ENCODE measurements around the gene TCP11.

TCP11 gene

GRCh38 chr6:35141007-35141655 is at the start of gene TCP11:
TCP11 (minus strand) TSS chr6:35141339; CDS start chr6:35140870, 469 bp downstream.
- no peak for DNase-seq

DNA sequence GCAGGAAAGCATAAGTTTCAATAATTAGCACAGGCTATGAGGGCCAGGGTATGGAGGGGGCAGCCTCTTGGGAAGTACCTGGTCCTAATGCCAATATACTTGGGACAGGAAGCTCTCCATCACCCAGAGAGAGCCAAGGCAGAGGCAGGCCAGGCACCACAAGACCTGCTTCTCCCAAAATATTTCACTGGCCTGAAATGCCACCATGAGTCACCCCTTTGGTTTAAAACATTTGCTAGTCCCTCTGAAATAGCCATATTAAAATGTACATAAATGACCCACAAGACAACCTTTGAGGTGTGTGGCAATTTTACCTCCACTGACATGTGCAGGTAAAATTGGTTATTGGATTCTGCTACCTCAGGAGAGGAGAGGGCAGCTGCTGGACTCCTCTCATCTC is 49.2 kb upstream of the TCP11 start:
- DNase-seq, result no peak

GRCh38 chr6:35188886-35189285 is 47.7 kb upstream of the TCP11 start:
- DNase-seq, result no peak

DNA sequence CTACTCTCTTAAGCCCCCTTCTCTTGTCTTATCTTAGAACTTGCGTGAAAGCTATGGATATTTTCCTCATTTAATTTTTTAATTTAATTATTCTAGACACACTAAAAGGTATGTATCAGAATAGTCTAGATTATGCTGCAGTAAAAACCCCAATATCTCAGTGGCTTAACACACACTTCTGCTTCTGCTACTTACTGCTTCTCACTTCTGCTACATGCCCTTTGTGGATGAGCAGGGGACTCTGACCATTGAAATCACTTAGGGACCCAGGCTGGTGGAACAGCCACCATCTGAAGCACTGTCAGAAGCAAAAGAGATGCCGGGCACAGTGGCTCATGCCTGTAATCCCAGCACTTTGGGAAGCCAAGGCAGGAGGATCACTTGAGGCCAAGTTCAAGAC is 45.4 kb upstream of the TCP11 start:
- DNase-seq, result no peak

DNA sequence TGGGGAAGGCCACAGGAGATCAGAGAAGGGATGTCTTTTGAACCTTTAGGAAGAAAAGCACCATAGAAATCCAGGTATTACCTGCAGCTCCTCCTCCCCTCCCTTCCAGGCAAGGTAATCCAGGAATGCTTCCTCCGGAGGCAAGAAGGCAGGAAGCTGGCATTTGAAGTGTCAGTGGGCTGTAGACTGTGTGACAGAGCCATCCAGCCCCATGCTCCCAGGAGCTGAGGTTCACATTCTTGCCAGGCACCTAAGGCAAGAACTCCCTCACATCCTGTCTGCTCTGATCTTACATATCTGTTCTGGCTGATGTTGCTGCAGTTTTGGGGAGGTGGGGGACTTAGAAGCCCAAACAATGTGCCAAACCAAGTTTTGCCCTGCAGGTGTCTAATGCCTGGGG is 44.8 kb upstream of the TCP11 start:
- DNase-seq, result no peak

- DNase-seq, result peak; percentile 11
Observed at GRCh38 chr6:35185302-35185681, 44.2 kb upstream of the TCP11 start.

GRCh38 chr6:35184580-35185301 is 43.6 kb upstream of the TCP11 start:
- no peak for DNase-seq

DNA sequence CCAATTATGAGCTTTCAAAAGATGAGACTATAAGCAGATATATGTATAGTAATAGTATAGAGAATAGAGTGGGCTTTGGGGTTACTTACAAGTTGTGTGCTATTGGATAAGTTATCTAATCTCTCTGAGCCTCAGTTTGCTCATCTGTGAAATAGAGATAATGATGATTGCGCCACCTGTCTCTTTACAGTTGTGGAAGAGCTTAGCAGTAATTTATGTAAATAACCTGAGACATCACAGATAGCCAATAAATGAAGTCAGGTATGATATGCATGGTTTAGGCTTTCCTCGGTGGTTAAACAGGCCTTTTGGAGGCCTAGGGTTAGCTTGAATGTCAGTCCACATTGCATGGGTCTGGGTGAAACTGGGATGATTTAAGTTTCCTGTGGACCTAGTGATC is 42.8 kb upstream of the TCP11 start:
- DNase-seq, result no peak

GRCh38 chr6:35183281-35183680 is 42.1 kb upstream of the TCP11 start:
- DNase-seq, result no peak

DNA sequence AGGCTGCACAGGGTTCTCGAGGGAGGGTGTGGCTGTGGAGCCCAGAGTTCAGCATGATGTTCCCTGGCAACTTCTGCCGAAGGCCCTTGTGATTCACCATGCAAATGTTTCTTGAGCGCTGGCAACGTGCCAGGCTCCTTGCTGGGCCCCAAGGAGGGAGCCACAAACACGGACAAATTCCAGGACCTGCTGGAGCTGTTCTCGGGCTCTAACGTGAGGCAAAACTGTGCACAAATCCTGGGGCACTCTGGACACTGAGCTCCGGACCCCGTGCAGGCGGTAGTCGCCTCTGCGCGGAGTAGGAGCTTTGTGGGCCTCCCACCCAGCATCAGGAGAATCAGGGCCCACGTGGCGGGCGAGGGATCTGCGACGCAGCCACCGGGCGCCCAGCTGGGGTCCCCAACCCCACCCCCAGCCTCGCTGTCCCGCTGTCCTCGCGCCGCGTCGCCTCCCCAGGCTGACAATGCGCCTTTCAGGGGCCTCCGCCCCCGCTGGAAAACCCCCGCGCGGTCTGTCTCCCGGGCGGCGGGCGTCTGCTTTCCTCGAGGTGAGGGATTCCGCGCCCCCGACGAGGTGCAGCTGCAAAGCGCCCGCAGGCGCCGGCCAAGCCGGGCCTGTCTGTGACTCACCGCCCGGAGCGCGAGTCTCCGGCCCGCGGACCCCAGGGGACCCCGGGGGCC is 40.9 kb upstream of the TCP11 start:
- DNase-seq, result no peak

DNA sequence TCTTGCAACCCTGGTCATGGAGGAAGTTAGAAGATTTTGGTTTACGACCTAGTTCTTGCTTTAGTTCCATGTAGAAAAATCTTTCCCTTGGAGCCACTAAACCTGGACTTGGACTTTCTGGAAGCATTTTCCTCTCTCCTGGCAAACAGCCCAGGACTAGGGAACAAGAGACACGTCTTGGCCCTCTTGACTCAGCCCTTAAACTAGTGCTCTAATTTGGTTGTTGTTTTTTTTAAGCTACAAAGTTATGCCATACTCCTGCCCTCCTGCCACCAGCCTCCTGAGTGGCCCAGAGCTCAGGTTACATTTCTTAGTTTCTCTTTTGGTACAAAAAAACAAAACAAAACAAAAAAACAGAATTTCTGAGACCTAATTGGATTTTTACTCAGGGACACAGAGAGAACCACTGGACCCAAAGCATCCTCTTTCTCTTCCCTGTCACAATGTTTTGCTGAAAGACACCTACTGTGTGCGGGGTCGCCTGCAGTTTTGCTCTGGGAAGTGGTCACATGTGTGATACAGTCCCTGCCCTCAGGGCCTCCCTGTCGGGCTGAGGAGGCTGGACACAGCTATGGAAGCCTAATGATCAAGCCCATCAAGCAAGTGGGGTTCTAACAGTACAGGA is 40.3 kb upstream of the TCP11 start:
- DNase-seq, result no peak

GRCh38 chr6:35179901-35180535 is 38.9 kb upstream of the TCP11 start:
- DNase-seq, result no peak

DNA sequence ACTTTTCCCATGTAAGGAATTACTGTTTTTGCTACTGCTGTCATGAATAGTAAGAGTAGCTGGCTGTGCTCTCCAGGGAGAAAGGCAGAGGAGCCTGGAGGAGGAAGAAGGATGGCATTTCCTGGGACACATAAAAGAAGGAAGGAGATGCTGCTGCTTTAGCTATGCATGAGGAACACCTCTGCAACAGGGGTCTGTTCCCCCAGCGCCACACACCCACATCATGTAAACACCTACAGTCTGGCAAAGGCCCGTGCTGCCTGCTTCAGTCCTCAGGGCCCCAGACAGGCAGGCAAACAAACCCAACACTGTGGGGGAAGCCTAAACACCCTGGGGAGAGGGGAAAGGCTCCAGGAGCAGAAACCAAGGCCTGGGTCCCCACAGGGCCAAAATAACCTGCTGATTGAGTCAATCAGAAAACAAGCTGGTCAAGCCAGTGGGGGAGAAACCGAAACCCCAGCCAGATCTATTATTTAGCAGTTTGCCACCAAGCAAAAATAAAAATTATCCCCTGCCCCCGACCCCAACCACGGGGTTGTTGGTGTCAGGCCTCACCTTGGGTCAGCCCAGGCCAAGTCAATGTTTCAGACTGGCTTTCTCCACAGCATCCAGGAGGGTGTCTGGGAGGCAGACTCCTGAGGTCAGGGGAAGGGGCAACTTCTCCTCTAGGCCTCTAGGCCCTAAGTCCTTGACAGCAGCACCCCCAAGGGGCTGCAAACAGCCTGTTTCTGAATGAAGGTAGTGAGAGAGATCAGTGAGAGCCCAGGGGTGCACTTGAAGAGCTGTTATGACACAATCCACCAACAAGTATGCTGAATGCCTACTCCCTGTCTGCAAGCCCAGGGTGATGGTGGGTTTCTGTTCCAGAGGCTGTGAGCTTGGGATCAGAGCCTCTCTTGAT is 38.0 kb upstream of the TCP11 start:
- no peak for DNase-seq

DNA sequence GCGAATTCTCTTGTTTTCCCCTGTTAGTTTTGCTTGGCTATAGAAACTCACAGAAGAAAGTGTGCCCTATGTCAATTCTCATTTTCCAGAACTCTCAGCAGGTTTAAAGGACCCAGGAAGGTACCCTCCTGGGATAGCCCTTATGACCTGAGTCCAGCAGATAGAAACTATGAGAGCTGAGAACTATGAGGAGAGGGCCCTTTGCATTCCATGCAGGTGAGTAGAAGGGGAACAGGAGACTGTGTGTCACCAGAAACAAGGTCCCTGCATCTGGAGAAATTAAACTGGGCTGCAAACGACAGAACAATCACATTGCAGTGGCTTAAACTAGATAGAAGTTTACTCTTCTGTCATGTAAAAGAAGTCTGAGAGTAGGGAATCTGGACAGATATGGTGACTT is 36.9 kb upstream of the TCP11 start:
- DNase-seq, result no peak

DNA sequence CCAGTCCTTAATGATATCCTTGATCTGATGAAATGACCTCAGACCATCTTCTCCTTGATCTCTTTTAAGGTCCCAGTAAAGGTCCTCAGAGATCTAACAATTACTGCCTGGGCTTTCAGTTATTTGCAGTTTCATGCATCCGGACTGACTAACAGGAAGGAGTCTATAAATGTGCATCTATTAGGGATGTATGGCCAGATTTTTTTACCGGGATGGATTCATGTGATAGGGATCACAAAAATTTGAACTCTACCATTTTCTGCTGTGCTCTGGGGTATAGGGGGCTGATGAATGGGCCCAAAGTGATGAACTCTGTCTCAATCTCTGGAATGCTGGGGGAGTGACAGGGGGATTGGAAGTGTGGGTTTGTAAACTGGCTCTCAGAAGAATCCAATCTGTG is 36.5 kb upstream of the TCP11 start:
- DNase-seq, result no peak

DNA sequence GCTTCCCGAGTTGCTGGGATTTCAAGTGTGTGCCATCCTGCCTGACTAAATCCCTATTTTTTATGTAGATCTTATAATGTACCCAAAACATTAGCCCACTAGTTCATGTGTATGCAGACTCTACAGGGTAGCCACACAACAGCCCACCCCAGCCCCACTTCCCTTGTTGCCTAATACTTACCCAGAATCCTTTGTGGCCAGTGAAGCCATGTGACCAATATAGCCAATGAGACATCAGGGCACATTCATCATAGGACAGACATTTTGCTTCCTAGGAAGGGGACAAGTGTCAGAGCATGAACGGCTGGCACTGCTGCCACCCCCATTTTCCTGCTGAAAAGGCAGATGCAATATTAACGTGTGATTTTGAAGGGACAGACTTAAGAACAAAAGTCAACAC is 36.0 kb upstream of the TCP11 start:
- DNase-seq, result no peak

- DNase-seq, result no peak
Observed at GRCh38 chr6:35176301-35177024, 35.3 kb upstream of the TCP11 start.

GRCh38 chr6:35174501-35174900 is 33.4 kb upstream of the TCP11 start:
- no peak for DNase-seq

- DNase-seq, result no peak
Observed at GRCh38 chr6:35174088-35174434, 32.9 kb upstream of the TCP11 start.

GRCh38 chr6:35173427-35174087 is 32.4 kb upstream of the TCP11 start:
- no peak for DNase-seq

DNA sequence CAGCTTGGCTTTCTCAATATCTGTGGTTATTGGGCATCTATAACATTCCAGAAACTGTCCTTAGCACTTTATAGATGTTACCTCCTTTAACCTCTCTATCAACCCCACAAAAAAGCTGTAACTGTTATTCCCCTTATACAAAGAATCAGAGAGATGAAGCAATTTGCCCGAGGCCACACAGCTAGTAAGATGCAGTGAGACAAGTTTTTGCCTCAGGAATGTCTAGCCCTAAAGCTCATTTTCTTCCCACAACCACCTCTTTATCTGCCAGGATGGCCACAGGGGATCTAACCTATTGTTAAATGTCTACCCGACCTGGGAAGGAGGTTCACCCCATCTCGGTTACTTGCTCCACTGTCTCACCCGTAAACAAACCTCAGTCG is 31.9 kb upstream of the TCP11 start:
- no peak for DNase-seq
